Measurements from ENCODE around the gene RPL4.
"Not testable (repeated sequence)": the region's sequence is repeated elsewhere in the genome, so short reads cannot be mapped to it uniquely, and the experiment has no call there.

The RPL4 gene

GRCh38 chr15:66489179-66489791 lies 15.4 kb downstream of the RPL4 start:
- no peak for DNase-seq

- DNase-seq, result no peak
Observed at GRCh38 chr15:66488525-66488924, 16.1 kb downstream of the RPL4 start.

GRCh38 chr15:66486887-66487286 lies 17.8 kb downstream of the RPL4 start:
- no peak for DNase-seq

GRCh38 chr15:66484539-66485112 lies 20.0 kb downstream of the RPL4 start:
- DNase-seq, result no peak

- DNase-seq, result no peak
Observed at GRCh38 chr15:66483131-66483566, 21.5 kb downstream of the RPL4 start.

- DNase-seq, result no peak
Observed at GRCh38 chr15:66482539-66482938, 22.1 kb downstream of the RPL4 start.

GRCh38 chr15:66481107-66481856 lies 23.4 kb downstream of the RPL4 start:
- no peak for DNase-seq

GRCh38 chr15:66480267-66480666 lies 24.4 kb downstream of the RPL4 start:
- no peak for DNase-seq

GRCh38 chr15:66477011-66477410 lies 27.6 kb downstream of the RPL4 start:
- DNase-seq, result no peak

GRCh38 chr15:66476535-66476934 lies 28.1 kb downstream of the RPL4 start:
- no peak for DNase-seq

- DNase-seq, result no peak
Observed at GRCh38 chr15:66474963-66475362, 29.7 kb downstream of the RPL4 start.

- DNase-seq, result no peak
Observed at GRCh38 chr15:66474135-66474534, 30.5 kb downstream of the RPL4 start.

GRCh38 chr15:66472176-66472999 lies 32.3 kb downstream of the RPL4 start:
- DNase-seq, result peak; percentile 50 to 71

GRCh38 chr15:66470825-66471224 lies 33.8 kb downstream of the RPL4 start:
- DNase-seq, result not testable (repeated sequence)

GRCh38 chr15:66467162-66468040 lies 37.3 kb downstream of the RPL4 start:
- DNase-seq, result not testable (repeated sequence)

GRCh38 chr15:66465294-66465693 lies 39.4 kb downstream of the RPL4 start:
- DNase-seq, result not testable (repeated sequence)

GRCh38 chr15:66462627-66463026 lies 42.0 kb downstream of the RPL4 start:
- DNase-seq, result no peak

GRCh38 chr15:66461917-66462316 lies 42.7 kb downstream of the RPL4 start:
- no peak for DNase-seq

- DNase-seq, result not testable (repeated sequence)
Observed at GRCh38 chr15:66461294-66461693, 43.4 kb downstream of the RPL4 start.

- DNase-seq, result no peak
Observed at GRCh38 chr15:66459818-66460615, 44.6 kb downstream of the RPL4 start.

- DNase-seq, result no peak
Observed at GRCh38 chr15:66456211-66456610, 48.4 kb downstream of the RPL4 start.

All from CD4-positive, alpha-beta T cell treated with Interleukin-1 beta for 1 hour (primary cell).